Forelimb muscle (tissue), 1 donor: Measurements from ENCODE around the gene AKT1. TPM values are rescaled to one million over a fixed set of nuclear protein-coding genes. Genes with fewer than 3 reads are reported as not detected.
"Not testable (repeated sequence)": the region's sequence is repeated elsewhere in the genome, so short reads cannot be mapped to it uniquely, and the experiment has no call there.

Experiments used
- DNase-seq: peaks from one replicate; pipeline ENCODE4 v3.0.0-alpha.2; 2013; ENCODE audit warnings: low read depth
- polyA plus RNA-seq: library from polyadenylated mRNA; unstranded; fragments of 120-200 nt; gene quantifications from one replicate; pipeline ENCODE4 v1.2.1, GENCODE V29; 2013; ENCODE audit not compliant: insufficient read length

The AKT1 gene
- polyA plus RNA-seq, 1 donor, result 207 TPM

- no peak for DNase-seq
Observed at GRCh38 chr14:104818714-104819161, 23.2 kb upstream of the AKT1 start.

- no peak for DNase-seq
Observed at GRCh38 chr14:104817930-104818713, 22.6 kb upstream of the AKT1 start.

GRCh38 chr14:104816616-104816884, 21.0 kb upstream of the AKT1 start:
- no peak for DNase-seq

GRCh38 chr14:104814701-104815100, 19.2 kb upstream of the AKT1 start:
- DNase-seq, result not testable (repeated sequence)

- DNase-seq, result no peak
Observed at GRCh38 chr14:104813286-104813685, 17.7 kb upstream of the AKT1 start.

- no peak for DNase-seq
Observed at GRCh38 chr14:104810316-104810715, 14.8 kb upstream of the AKT1 start.

GRCh38 chr14:104808456-104808855, 12.9 kb upstream of the AKT1 start:
- no peak for DNase-seq

- no peak for DNase-seq
Observed at GRCh38 chr14:104806625-104807465, 11.3 kb upstream of the AKT1 start.

GRCh38 chr14:104805941-104806624, 10.5 kb upstream of the AKT1 start:
- DNase-seq, result no peak

- no peak for DNase-seq
Observed at GRCh38 chr14:104805326-104805678, 9.8 kb upstream of the AKT1 start.

- DNase-seq, result no peak
Observed at GRCh38 chr14:104804481-104805325, 9.2 kb upstream of the AKT1 start.

- no peak for DNase-seq
Observed at GRCh38 chr14:104803912-104804410, 8.4 kb upstream of the AKT1 start.

GRCh38 chr14:104803280-104803911, 7.8 kb upstream of the AKT1 start:
- DNase-seq, result no peak

- DNase-seq, result no peak
Observed at GRCh38 chr14:104802394-104803184, 7.0 kb upstream of the AKT1 start.

GRCh38 chr14:104801520-104802393, 6.2 kb upstream of the AKT1 start:
- no peak for DNase-seq

GRCh38 chr14:104800771-104801519, 5.4 kb upstream of the AKT1 start, which contains the start of gene ZBTB42:
TSS of gene ZBTB42 (plus strand) at chr14:104801101. CDS start at chr14:104801198, 97 bp downstream.
- no peak for DNase-seq

GRCh38 chr14:104800015-104800770, 4.6 kb upstream of the AKT1 start:
- DNase-seq, result peak; percentile 22
